Measurements from ENCODE around the gene PFKM.
A peak's percentile ranks its signal among the peaks of the same experiment; 100 is the strongest.

The PFKM gene

DNA sequence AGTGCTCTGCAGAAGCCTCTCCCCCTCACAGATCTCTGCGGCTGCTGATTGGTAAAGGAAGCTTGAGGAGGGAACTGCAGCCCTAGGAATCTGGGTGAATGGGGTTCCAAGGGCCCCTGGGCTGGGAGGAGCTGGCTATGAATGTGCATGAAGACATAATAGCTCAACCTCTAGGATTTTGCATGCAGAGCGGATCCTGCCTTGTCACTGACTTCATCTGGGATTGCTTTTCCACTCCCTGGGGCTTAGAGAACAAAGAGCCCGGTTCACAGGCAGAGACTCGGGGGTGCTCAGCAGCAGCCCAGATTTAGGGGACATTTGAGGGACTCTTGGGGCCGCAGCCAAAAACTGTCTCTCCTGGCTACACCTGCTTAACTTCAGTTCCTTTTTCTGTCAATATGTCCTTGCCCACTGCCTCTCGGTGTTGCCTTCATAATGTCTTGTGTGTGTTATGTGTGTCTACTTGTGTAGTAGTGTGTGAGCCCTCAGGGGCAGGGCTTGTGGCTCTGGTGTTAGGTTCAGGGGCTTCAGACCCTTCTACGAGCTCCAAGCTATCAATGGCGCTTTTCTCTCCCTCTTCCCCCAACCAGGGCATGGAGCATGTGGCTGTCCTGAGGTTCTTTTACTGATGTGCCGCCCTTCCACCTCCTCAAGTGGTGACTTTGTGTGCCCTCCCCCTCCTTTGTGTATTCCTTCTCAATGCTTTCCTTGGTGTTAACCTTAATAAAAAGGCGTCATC, 66.2 kb downstream of the PFKM start:
- no peaks in the 10 kb centered on the region for H3K4me1 ChIP-seq (ENCODE audit: control insufficient read depth, low read depth, low read length)
- H3K27me3 ChIP-seq (ENCODE audit: insufficient read depth, low read length, poor library complexity), result peaks cover 24% of the 10 kb centered on the region
- H3K23ac ChIP-seq (ENCODE audit: low read length), result no peak overlapping the region
- H4K5ac ChIP-seq (ENCODE audit: low read length), result no peak overlapping the region
- H2AK5ac ChIP-seq (ENCODE audit: low read length), result no peak overlapping the region
- H4K8ac ChIP-seq (ENCODE audit: low read depth, low read length), result no peak overlapping the region
- no peak overlapping the region for H3K56ac ChIP-seq (ENCODE audit: low read length)
- H3K79me2 ChIP-seq (ENCODE audit: control insufficient read depth, insufficient read depth, low read length), result no peaks in the 10 kb centered on the region
- no peak overlapping the region for H2BK15ac ChIP-seq (replicated peaks; ENCODE audit: low read depth)
- H3K9ac ChIP-seq (ENCODE audit: low read length), result no peak overlapping the region
- H3K18ac ChIP-seq (ENCODE audit: low read length), result no peak overlapping the region
- H2BK5ac ChIP-seq (ENCODE audit: low read length), result no peak overlapping the region
- H3K79me1 ChIP-seq (ENCODE audit: low read length), result no peaks in the 10 kb centered on the region
- WGBS (ENCODE audit: extremely low coverage, insufficient coverage, low lambda C conversion rate), result no CpG with 5 or more reads among the region's 10 CpGs
- no peak overlapping the region for H3K4ac ChIP-seq (ENCODE audit: low read depth, low read length)
- DNase-seq, result no peak
- H3K4me3 ChIP-seq (ENCODE audit: low read length), result no peak overlapping the region
- H3K36me3 ChIP-seq (ENCODE audit: control insufficient read depth, insufficient read depth, low read length), result no peaks in the 10 kb centered on the region
- H3K27ac ChIP-seq (ENCODE audit: low read depth, low read length), result no peak overlapping the region
- no peak overlapping the region for H2BK120ac ChIP-seq (ENCODE audit: low read depth, low read length)
- no peak overlapping the region for H3K4me2 ChIP-seq (ENCODE audit: low read length)

DNA sequence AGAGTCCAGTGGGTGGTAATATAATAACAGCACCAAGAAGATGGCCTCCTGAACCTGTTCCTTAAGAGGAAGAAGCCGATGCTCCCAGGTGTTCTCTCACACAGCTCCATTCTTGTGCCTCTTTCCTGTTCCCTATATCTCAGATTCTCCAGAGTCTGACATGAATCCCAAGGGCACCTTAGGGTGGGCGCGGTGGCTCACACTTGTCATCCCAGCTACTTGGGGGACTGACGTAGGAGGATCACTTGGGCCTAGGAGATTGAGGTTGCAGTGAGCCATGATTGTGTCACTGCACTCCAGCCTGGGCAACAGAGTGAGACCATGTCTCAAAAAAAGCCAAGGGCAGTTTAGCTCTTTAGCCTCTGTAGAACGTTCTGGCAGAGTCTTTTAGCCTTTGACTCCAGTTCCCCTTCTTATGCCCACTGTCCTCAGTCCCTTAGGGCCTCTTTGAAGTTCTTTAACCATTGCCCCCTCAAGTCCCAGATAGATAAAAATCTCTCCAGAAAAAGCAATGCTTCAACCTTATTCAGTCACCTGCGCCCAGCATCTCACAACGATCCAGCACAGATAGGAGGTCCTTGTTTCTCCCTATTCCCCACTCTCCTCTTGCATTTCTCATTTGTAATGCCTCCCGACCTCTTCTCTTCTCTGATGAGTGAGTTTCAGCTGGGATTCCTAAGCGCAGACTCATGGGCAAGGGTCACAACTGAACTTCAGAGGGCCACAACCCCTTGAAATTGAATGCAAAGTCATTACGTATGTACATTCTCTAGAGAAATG, 68.9 kb downstream of the PFKM start:
- no peak overlapping the region for H3K4me2 ChIP-seq (ENCODE audit: low read length)
- H2BK120ac ChIP-seq (ENCODE audit: low read depth, low read length), result no peak overlapping the region
- no peak overlapping the region for H3K9ac ChIP-seq (ENCODE audit: low read length)
- no peak overlapping the region for H2BK5ac ChIP-seq (ENCODE audit: low read length)
- no peak overlapping the region for H3K23ac ChIP-seq (ENCODE audit: low read length)
- no peaks in the 10 kb centered on the region for H3K79me2 ChIP-seq (ENCODE audit: control insufficient read depth, insufficient read depth, low read length)
- no peaks in the 10 kb centered on the region for H3K79me1 ChIP-seq (ENCODE audit: low read length)
- DNase-seq, result no peak
- peaks cover 13% of the 10 kb centered on the region for H3K27me3 ChIP-seq (ENCODE audit: insufficient read depth, low read length, poor library complexity)
- no peak overlapping the region for H4K8ac ChIP-seq (ENCODE audit: low read depth, low read length)
- no peak overlapping the region for H2BK15ac ChIP-seq (replicated peaks; ENCODE audit: low read depth)
- no peak overlapping the region for H3K56ac ChIP-seq (ENCODE audit: low read length)
- H3K27ac ChIP-seq (ENCODE audit: low read depth, low read length), result no peak overlapping the region
- no peak overlapping the region for H3K4me3 ChIP-seq (ENCODE audit: low read length)
- no peaks in the 10 kb centered on the region for H3K4me1 ChIP-seq (ENCODE audit: control insufficient read depth, low read depth, low read length)
- no CpG with 5 or more reads among the region's 10 CpGs for WGBS (ENCODE audit: extremely low coverage, insufficient coverage, low lambda C conversion rate)
- no peak overlapping the region for H4K5ac ChIP-seq (ENCODE audit: low read length)
- no peak overlapping the region for H3K18ac ChIP-seq (ENCODE audit: low read length)
- H2AK5ac ChIP-seq (ENCODE audit: low read length), result no peak overlapping the region
- no peak overlapping the region for H3K4ac ChIP-seq (ENCODE audit: low read depth, low read length)
- no peaks in the 10 kb centered on the region for H3K36me3 ChIP-seq (ENCODE audit: control insufficient read depth, insufficient read depth, low read length)

DNA sequence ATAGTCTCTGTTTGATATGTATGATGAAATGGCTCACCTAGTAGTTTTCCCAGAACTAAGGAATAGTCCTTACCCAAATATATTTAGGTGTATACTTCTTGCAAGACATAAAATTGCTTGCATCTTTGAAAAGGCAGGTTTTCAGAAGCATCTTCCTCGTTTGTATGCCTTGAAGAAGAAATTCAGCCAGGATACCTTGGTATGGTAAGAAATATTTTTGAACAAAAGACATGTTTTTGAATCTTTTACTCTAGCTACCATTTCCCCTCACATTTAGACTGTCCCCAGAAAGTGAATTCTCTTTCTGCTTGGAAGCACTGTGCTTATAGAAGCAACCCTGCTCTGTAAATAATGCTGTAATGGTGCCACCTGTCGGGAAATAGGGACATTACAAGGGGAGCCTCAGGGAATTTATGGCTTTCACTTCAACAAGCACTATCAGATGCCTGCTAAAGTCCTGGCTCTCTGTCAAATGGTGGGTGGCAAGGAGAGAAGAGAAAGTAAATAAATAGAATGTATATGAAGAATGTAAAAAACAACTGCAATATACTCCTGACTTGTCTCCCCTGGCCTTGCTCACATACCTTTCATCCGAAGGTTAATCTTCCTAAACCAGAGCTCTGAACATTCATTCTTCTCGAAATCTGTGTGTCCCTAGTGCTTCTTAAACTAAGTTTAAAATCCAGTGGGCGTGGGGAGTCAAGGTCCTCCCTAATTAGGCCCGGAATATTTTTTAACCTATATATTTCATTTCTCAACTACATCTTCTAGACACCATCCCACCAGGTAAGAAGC, 70.4 kb downstream of the PFKM start:
- no CpG with 5 or more reads among the region's 6 CpGs for WGBS (ENCODE audit: extremely low coverage, insufficient coverage, low lambda C conversion rate)
- Histone ChIP-seq H3K56ac (ENCODE audit: low read length) (no peak overlapping the region), H3K4me1 (ENCODE audit: control insufficient read depth, low read depth, low read length) (no peaks in the 10 kb centered on the region), H3K36me3 (ENCODE audit: control insufficient read depth, insufficient read depth, low read length) (no peaks in the 10 kb centered on the region), H3K79me2 (ENCODE audit: control insufficient read depth, insufficient read depth, low read length) (no peaks in the 10 kb centered on the region), H3K4me2 (ENCODE audit: low read length) (no peak overlapping the region), H3K27ac (ENCODE audit: low read depth, low read length) (no peak overlapping the region), H2AK5ac (ENCODE audit: low read length) (no peak overlapping the region), H2BK120ac (ENCODE audit: low read depth, low read length) (no peak overlapping the region), H3K23ac (ENCODE audit: low read length) (no peak overlapping the region), H4K8ac (ENCODE audit: low read depth, low read length) (no peak overlapping the region), H2BK15ac (replicated peaks; ENCODE audit: low read depth) (no peak overlapping the region), H3K27me3 (ENCODE audit: insufficient read depth, low read length, poor library complexity) (peaks cover 6% of the 10 kb centered on the region), H3K79me1 (ENCODE audit: low read length) (no peaks in the 10 kb centered on the region), H4K5ac (ENCODE audit: low read length) (no peak overlapping the region), H2BK5ac (ENCODE audit: low read length) (no peak overlapping the region), H3K9ac (ENCODE audit: low read length) (no peak overlapping the region), H3K18ac (ENCODE audit: low read length) (no peak overlapping the region), H3K4ac (ENCODE audit: low read depth, low read length) (no peak overlapping the region), H3K4me3 (ENCODE audit: low read length) (no peak overlapping the region)
- DNase-seq, result peak; percentile 79

GRCh38 chr12:48191096-48191495, 71.9 kb downstream of the PFKM start:
- Histone ChIP-seq H3K56ac (ENCODE audit: low read length) (no peak overlapping the region), H3K79me2 (ENCODE audit: control insufficient read depth, insufficient read depth, low read length) (no peaks in the 10 kb centered on the region), H3K27ac (ENCODE audit: low read depth, low read length) (no peak overlapping the region)

GRCh38 chr12:48192861-48193260, 73.7 kb downstream of the PFKM start:
- Histone ChIP-seq H3K56ac (ENCODE audit: low read length) (no peak overlapping the region), H3K27ac (ENCODE audit: low read depth, low read length) (no peak overlapping the region), H3K27me3 (ENCODE audit: insufficient read depth, low read length, poor library complexity) (peaks cover 3% of the 10 kb centered on the region), H3K9ac (ENCODE audit: low read length) (no peak overlapping the region), H4K8ac (ENCODE audit: low read depth, low read length) (no peak overlapping the region), H4K5ac (ENCODE audit: low read length) (no peak overlapping the region), H3K23ac (ENCODE audit: low read length) (no peak overlapping the region), H3K4me3 (ENCODE audit: low read length) (no peak overlapping the region), H3K79me2 (ENCODE audit: control insufficient read depth, insufficient read depth, low read length) (no peaks in the 10 kb centered on the region), H2BK5ac (ENCODE audit: low read length) (no peak overlapping the region), H3K4me2 (ENCODE audit: low read length) (no peak overlapping the region), H2AK5ac (ENCODE audit: low read length) (no peak overlapping the region), H2BK15ac (replicated peaks; ENCODE audit: low read depth) (no peak overlapping the region), H2BK120ac (ENCODE audit: low read depth, low read length) (no peak overlapping the region), H3K36me3 (ENCODE audit: control insufficient read depth, insufficient read depth, low read length) (no peaks in the 10 kb centered on the region), H3K18ac (ENCODE audit: low read length) (no peak overlapping the region), H3K4ac (ENCODE audit: low read depth, low read length) (no peak overlapping the region), H3K79me1 (ENCODE audit: low read length) (no peaks in the 10 kb centered on the region), H3K4me1 (ENCODE audit: control insufficient read depth, low read depth, low read length) (peaks cover 2% of the 10 kb centered on the region)
- WGBS (ENCODE audit: extremely low coverage, insufficient coverage, low lambda C conversion rate), result no CpG with 5 or more reads among the region's 1 CpG
- no peak for DNase-seq

More at GRCh38 chr12:48191096-48191495, 71.9 kb downstream of the PFKM start:
- H3K79me1 ChIP-seq (ENCODE audit: low read length), result no peaks in the 10 kb centered on the region
- H2BK5ac ChIP-seq (ENCODE audit: low read length), result no peak overlapping the region
- no peak overlapping the region for H4K5ac ChIP-seq (ENCODE audit: low read length)
- no peak overlapping the region for H3K23ac ChIP-seq (ENCODE audit: low read length)
- H3K18ac ChIP-seq (ENCODE audit: low read length), result no peak overlapping the region
- H3K4ac ChIP-seq (ENCODE audit: low read depth, low read length), result no peak overlapping the region
- H2AK5ac ChIP-seq (ENCODE audit: low read length), result no peak overlapping the region
- H4K8ac ChIP-seq (ENCODE audit: low read depth, low read length), result no peak overlapping the region
- H3K9ac ChIP-seq (ENCODE audit: low read length), result no peak overlapping the region
- peaks cover 3% of the 10 kb centered on the region for H3K27me3 ChIP-seq (ENCODE audit: insufficient read depth, low read length, poor library complexity)
- H2BK15ac ChIP-seq (replicated peaks; ENCODE audit: low read depth), result no peak overlapping the region
- H3K4me2 ChIP-seq (ENCODE audit: low read length), result no peak overlapping the region
- H3K4me3 ChIP-seq (ENCODE audit: low read length), result no peak overlapping the region
- no peak overlapping the region for H2BK120ac ChIP-seq (ENCODE audit: low read depth, low read length)
- DNase-seq, result no peak
- no peaks in the 10 kb centered on the region for H3K36me3 ChIP-seq (ENCODE audit: control insufficient read depth, insufficient read depth, low read length)
- no peaks in the 10 kb centered on the region for H3K4me1 ChIP-seq (ENCODE audit: control insufficient read depth, low read depth, low read length)
